Gastrocnemius medialis (tissue), 4 donors: ENCODE results near the gene MINDY4.

Experiments
- CTCF ChIP-seq, 5 experiments: fragments of 450-650 bp in 3 of 5; fragments of 200-600 bp in 2 of 5; sonication (generic) in 2 of 5; IDR thresholded peaks in 4 of 5; conservative IDR thresholded peaks in 1 of 5; 1 replicate in 4 of 5; 2 replicates in 1 of 5; pipeline ENCODE4 v1.5.1; 2016 to 2019; ENCODE audit warnings: antibody characterized with exemption in 5 of 5, mild to moderate bottlenecking in 3 of 5, moderate library complexity in 3 of 5
- POLR2A ChIP-seq, 2 donors: fragments of 450-650 bp; IDR thresholded peaks; one replicate each; pipeline ENCODE4 v1.6.1; 2017; ENCODE audit warnings: antibody characterized with exemption in 2 of 2, mild to moderate bottlenecking in 2 of 2, moderate library complexity in 2 of 2

GRCh38 chr7:30750010-30750409 lies 21.2 kb upstream of the MINDY4 start:
- TF ChIP-seq POLR2A (IDR thresholded peaks at IDR 0.05) = no peak
- TF ChIP-seq CTCF (IDR thresholded peaks at IDR 0.05 in 4 of 5, conservative IDR thresholded peaks at IDR 0.05 in 1 of 5) = no peak
